Measurements from ENCODE around the gene CDH3. TPM values are rescaled to one million over a fixed set of nuclear protein-coding genes. Genes with fewer than 3 reads are reported as not detected.
"Not testable (repeated sequence)": the region's sequence is repeated elsewhere in the genome, so short reads cannot be mapped to it uniquely, and the experiment has no call there.

The CDH3 gene
- polyA plus RNA-seq, 4 donors: 18.7 to 71.9 (median 58.2) TPM

- no peak for DNase-seq (ENCODE audit: low read depth in 4 of 4, low spot score in 3 of 4)
These were observed 53.0 kb downstream of the CDH3 start for GRCh38 chr16:68698091-68698490.

GRCh38 chr16:68700120-68700519, 55.0 kb downstream of the CDH3 start:
- DNase-seq (ENCODE audit: low read depth in 4 of 4, low spot score in 3 of 4): no peak

GRCh38 chr16:68700831-68701230, 55.7 kb downstream of the CDH3 start:
- no peak for DNase-seq (ENCODE audit: low read depth in 4 of 4, low spot score in 3 of 4)

GRCh38 chr16:68704232-68704867, 59.2 kb downstream of the CDH3 start:
- DNase-seq (ENCODE audit: low read depth in 4 of 4, low spot score in 3 of 4): peak in 3 of 4 donors; percentile 38 to 63 (median 59)

GRCh38 chr16:68707340-68708152, 62.4 kb downstream of the CDH3 start:
- DNase-seq (ENCODE audit: low read depth in 4 of 4, low spot score in 3 of 4): no peak

- no peak for DNase-seq (ENCODE audit: low read depth in 4 of 4, low spot score in 3 of 4)
These were observed 65.1 kb downstream of the CDH3 start for GRCh38 chr16:68710211-68710610.

GRCh38 chr16:68711421-68712139, 66.5 kb downstream of the CDH3 start:
- DNase-seq (ENCODE audit: low read depth in 4 of 4, low spot score in 3 of 4): no peak

GRCh38 chr16:68713361-68713760, 68.3 kb downstream of the CDH3 start:
- no peak for DNase-seq (ENCODE audit: low read depth in 4 of 4, low spot score in 3 of 4)

- DNase-seq (ENCODE audit: low read depth in 4 of 4, low spot score in 3 of 4): no peak
These were observed 70.4 kb downstream of the CDH3 start for GRCh38 chr16:68715471-68715870.

GRCh38 chr16:68716516-68716915, 71.4 kb downstream of the CDH3 start:
- DNase-seq (ENCODE audit: low read depth in 4 of 4, low spot score in 3 of 4): not testable (repeated sequence)

GRCh38 chr16:68717684-68718083, 72.6 kb downstream of the CDH3 start:
- DNase-seq (ENCODE audit: low read depth in 4 of 4, low spot score in 3 of 4): no peak

- DNase-seq (ENCODE audit: low read depth in 4 of 4, low spot score in 3 of 4): no peak
These were observed 73.5 kb downstream of the CDH3 start for GRCh38 chr16:68718590-68718989.

GRCh38 chr16:68719993-68720489, 74.9 kb downstream of the CDH3 start:
- DNase-seq (ENCODE audit: low read depth in 4 of 4, low spot score in 3 of 4): no peak

- no peak for DNase-seq (ENCODE audit: low read depth in 4 of 4, low spot score in 3 of 4)
These were observed 77.3 kb downstream of the CDH3 start for GRCh38 chr16:68722119-68723024.

GRCh38 chr16:68724797-68725196, 79.7 kb downstream of the CDH3 start:
- DNase-seq (ENCODE audit: low read depth in 4 of 4, low spot score in 3 of 4): no peak

- no peak for DNase-seq (ENCODE audit: low read depth in 4 of 4, low spot score in 3 of 4)
These were observed 83.4 kb downstream of the CDH3 start for GRCh38 chr16:68728523-68728922.

GRCh38 chr16:68731637-68732036, 86.5 kb downstream of the CDH3 start:
- DNase-seq (ENCODE audit: low read depth in 4 of 4, low spot score in 3 of 4): no peak

- DNase-seq (ENCODE audit: low read depth in 4 of 4, low spot score in 3 of 4): no peak
These were observed 87.1 kb downstream of the CDH3 start for GRCh38 chr16:68732042-68732680.

GRCh38 chr16:68732741-68733399, 87.8 kb downstream of the CDH3 start:
- no peak for DNase-seq (ENCODE audit: low read depth in 4 of 4, low spot score in 3 of 4)

All from left renal pelvis (tissue), 4 donors.